SK-N-SH treated with all-trans-retinoic acid at 6 μM for 48 hours (cell line): ENCODE results near the gene CYREN.
"Not testable (repeated sequence)": the region's sequence is repeated elsewhere in the genome, so short reads cannot be mapped to it uniquely, and the experiment has no call there.

ENCODE experiments used
- ARNTL ChIP-seq: fragments of 450-650 bp; formaldehyde crosslinking; IDR thresholded peaks from 2 replicates; pipeline ENCODE4 v1.5.0; 2020; ENCODE audit warnings: low read depth, mild to moderate bottlenecking, moderate library complexity, borderline replicate concordance
- GLIS3 ChIP-seq: fragments of 250-450 bp; sonication (Bioruptor Pico); IDR thresholded peaks from 2 replicates; pipeline ENCODE4 v1.5.0; 2020; ENCODE audit warnings: mild to moderate bottlenecking, moderate library complexity
- OSR1 ChIP-seq: fragments of 250-450 bp; sonication (Bioruptor Pico); IDR thresholded peaks from 2 replicates; pipeline ENCODE4 v1.8.0; 2022; ENCODE audit warnings: moderate library complexity, mild to moderate bottlenecking, inconsistent platforms
- PPARA ChIP-seq: fragments of 250-450 bp; sonication (Bioruptor Pico); IDR thresholded peaks from 2 replicates; pipeline ENCODE4 v1.5.0; 2020; ENCODE audit warnings: mild to moderate bottlenecking, borderline replicate concordance
- RARB ChIP-seq: fragments of 250-450 bp; sonication (Bioruptor Pico); IDR thresholded peaks from 2 replicates; pipeline ENCODE4 v1.8.0; 2021; ENCODE audit warnings: mild to moderate bottlenecking, moderate library complexity
- SNAI2 ChIP-seq: fragments of 250-450 bp; sonication (Bioruptor Pico); IDR thresholded peaks from 2 replicates; pipeline ENCODE4 v1.5.0; 2020; ENCODE audit warnings: mild to moderate bottlenecking, moderate library complexity
- ZFP3 ChIP-seq: fragments of 250-450 bp; sonication (Bioruptor Pico); IDR thresholded peaks from 2 replicates; pipeline ENCODE4 v1.5.0; 2020; ENCODE audit warnings: mild to moderate bottlenecking, moderate library complexity
- ZFP30 ChIP-seq: fragments of 450-650 bp; formaldehyde crosslinking; IDR thresholded peaks from 2 replicates; pipeline ENCODE4 v1.5.0; 2022; ENCODE audit warnings: mild to moderate bottlenecking, moderate library complexity
- ZNF565 ChIP-seq: fragments of 450-650 bp; formaldehyde crosslinking; conservative IDR thresholded peaks from 2 replicates; pipeline ENCODE4 v1.5.0; 2020; ENCODE audit warnings: low read depth, mild to moderate bottlenecking, moderate library complexity
- ZNF70 ChIP-seq: fragments of 450-650 bp; formaldehyde crosslinking; IDR thresholded peaks from 2 replicates; pipeline ENCODE4 v1.5.0; 2020; ENCODE audit warnings: mild to moderate bottlenecking, moderate library complexity
- ZNF8 ChIP-seq: fragments of 450-650 bp; formaldehyde crosslinking; IDR thresholded peaks from 2 replicates; pipeline ENCODE4 v1.5.0; 2020; ENCODE audit warnings: mild to moderate bottlenecking, moderate library complexity
- TF ChIP-seq, protein P1 (sequence below): fragments of 250-450 bp; sonication (Bioruptor Pico); IDR thresholded peaks from 2 replicates; pipeline ENCODE4 v1.5.1; 2021; ENCODE audit warnings: mild to moderate bottlenecking, moderate library complexity
- TF ChIP-seq, protein P2 (sequence below): fragments of 250-450 bp; sonication (Bioruptor Pico); IDR thresholded peaks from 2 replicates; pipeline ENCODE4 v1.5.1; 2020; ENCODE audit warnings: low read depth, mild to moderate bottlenecking, moderate library complexity
- TF ChIP-seq, protein P3 (sequence below): fragments of 250-450 bp; sonication (Bioruptor Pico); IDR thresholded peaks from 2 replicates; pipeline ENCODE4 v1.8.0; 2020; ENCODE audit warnings: mild to moderate bottlenecking, moderate library complexity, borderline replicate concordance

DNA sequence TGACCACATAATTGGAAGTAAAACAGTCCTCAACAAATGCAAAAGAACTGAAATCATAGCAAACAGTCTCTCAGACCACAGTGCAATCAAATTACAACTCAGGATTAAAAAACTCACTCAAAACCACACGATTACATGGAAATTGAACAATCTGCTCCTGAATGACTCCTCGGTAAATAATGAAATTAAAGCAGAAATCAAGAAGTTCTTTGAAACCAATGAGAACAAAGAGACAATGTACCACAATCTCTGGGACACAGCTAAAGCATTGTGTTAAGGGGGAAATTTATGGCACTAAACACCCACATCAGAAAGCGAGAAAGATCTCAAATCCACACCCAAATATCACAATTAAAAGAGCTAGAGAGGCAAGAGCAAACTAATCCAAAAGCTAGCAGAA, 45.9 kb downstream of the CYREN start:
- not testable (repeated sequence) for TF ChIP-seq ARNTL (CRISPR knock-in tag); GLIS3 (CRISPR knock-in tag); ZNF8 (CRISPR knock-in tag); OSR1 (CRISPR knock-in tag); RARB (CRISPR knock-in tag); ZFP3; SNAI2 (CRISPR knock-in tag); ZNF70; PPARA (CRISPR knock-in tag); ZFP30 (CRISPR knock-in tag); ZNF565
- TF ChIP-seq, protein P1, sequence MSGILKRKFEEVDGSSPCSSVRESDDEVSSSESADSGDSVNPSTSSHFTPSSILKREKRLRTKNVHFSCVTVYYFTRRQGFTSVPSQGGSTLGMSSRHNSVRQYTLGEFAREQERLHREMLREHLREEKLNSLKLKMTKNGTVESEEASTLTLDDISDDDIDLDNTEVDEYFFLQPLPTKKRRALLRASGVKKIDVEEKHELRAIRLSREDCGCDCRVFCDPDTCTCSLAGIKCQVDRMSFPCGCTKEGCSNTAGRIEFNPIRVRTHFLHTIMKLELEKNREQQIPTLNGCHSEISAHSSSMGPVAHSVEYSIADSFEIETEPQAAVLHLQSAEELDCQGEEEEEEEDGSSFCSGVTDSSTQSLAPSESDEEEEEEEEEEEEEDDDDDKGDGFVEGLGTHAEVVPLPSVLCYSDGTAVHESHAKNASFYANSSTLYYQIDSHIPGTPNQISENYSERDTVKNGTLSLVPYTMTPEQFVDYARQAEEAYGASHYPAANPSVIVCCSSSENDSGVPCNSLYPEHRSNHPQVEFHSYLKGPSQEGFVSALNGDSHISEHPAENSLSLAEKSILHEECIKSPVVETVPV (CRISPR knock-in tag) = not testable (repeated sequence)
- TF ChIP-seq, protein P2, sequence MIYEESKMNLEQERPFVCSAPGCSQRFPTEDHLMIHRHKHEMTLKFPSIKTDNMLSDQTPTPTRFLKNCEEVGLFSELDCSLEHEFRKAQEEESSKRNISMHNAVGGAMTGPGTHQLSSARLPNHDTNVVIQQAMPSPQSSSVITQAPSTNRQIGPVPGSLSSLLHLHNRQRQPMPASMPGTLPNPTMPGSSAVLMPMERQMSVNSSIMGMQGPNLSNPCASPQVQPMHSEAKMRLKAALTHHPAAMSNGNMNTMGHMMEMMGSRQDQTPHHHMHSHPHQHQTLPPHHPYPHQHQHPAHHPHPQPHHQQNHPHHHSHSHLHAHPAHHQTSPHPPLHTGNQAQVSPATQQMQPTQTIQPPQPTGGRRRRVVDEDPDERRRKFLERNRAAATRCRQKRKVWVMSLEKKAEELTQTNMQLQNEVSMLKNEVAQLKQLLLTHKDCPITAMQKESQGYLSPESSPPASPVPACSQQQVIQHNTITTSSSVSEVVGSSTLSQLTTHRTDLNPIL (CRISPR knock-in tag) = not testable (repeated sequence)
- TF ChIP-seq, protein P3, sequence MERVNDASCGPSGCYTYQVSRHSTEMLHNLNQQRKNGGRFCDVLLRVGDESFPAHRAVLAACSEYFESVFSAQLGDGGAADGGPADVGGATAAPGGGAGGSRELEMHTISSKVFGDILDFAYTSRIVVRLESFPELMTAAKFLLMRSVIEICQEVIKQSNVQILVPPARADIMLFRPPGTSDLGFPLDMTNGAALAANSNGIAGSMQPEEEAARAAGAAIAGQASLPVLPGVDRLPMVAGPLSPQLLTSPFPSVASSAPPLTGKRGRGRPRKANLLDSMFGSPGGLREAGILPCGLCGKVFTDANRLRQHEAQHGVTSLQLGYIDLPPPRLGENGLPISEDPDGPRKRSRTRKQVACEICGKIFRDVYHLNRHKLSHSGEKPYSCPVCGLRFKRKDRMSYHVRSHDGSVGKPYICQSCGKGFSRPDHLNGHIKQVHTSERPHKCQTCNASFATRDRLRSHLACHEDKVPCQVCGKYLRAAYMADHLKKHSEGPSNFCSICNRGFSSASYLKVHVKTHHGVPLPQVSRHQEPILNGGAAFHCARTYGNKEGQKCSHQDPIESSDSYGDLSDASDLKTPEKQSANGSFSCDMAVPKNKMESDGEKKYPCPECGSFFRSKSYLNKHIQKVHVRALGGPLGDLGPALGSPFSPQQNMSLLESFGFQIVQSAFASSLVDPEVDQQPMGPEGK (CRISPR knock-in tag) = not testable (repeated sequence)
